SK-N-SH (cell line): ENCODE data around the gene SLC5A3. TPM values are rescaled to one million over a fixed set of nuclear protein-coding genes. Genes with fewer than 3 reads are reported as not detected.

Experiments used
- CTCF ChIA-PET: fragments of 300-600, 350-600 bp; formaldehyde crosslinking; extraction: SDS; loops from one replicate; lab custom pipeline; 2021; lab: Yijun Ruan, JAX
- POLR2A ChIA-PET: fragments of 350-600 bp; sonication (Branson Sonifier 250); formaldehyde crosslinking; extraction: SDS; loops from one replicate; lab custom pipeline; 2020; ENCODE audit warnings: antibody characterized with exemption, inconsistent platforms; lab: Yijun Ruan, JAX
- DNase-seq: peaks from one replicate; pipeline ENCODE4 v3.0.0; 2012
- H2AFZ ChIP-seq: fragments of 200-600 bp; sonication (generic); 2 replicates; pipeline ENCODE4 v1.8.1; 2016; ENCODE audit warnings: antibody characterized with exemption, mild to moderate bottlenecking, low read depth
- H3F3A ChIP-seq: fragments of 200-600 bp; sonication (generic); replicated peaks from 2 replicates; pipeline ENCODE3; 2016; ENCODE audit warnings: antibody characterized with exemption, mild to moderate bottlenecking; ENCODE audit not compliant: insufficient read depth
- H3K27ac ChIP-seq, 2 experiments: fragments of 200-500 bp in 1 of 2; fragments of 200-600 bp in 1 of 2; sonication (Bioruptor generic) in 1 of 2; sonication (generic), shearing (Covaris generic) in 1 of 2; 2 replicates each; pipeline versions ENCODE4 v1.5.1 to v1.6.1; 2014 to 2016; ENCODE audit warnings: low read depth in 2 of 2, inconsistent platforms in 1 of 2, low read length in 1 of 2, mild to moderate bottlenecking in 1 of 2, mixed read lengths in 1 of 2
- H3K27me3 ChIP-seq: fragments of 200-600 bp; sonication (generic), shearing (Covaris generic); 2 replicates; pipeline ENCODE4 v1.6.1; 2016; ENCODE audit warnings: mixed run types; ENCODE audit not compliant: insufficient read depth
- H3K36me3 ChIP-seq, 2 experiments: fragments of 200-500 bp in 1 of 2; fragments of 200-600 bp in 1 of 2; sonication (Bioruptor generic) in 1 of 2; sonication (generic) in 1 of 2; replicated peaks in 1 of 2; 2 replicates each; pipeline versions ENCODE3 to v1.5.1; 2014 to 2016; ENCODE audit warnings: low read length in 1 of 2, mild to moderate bottlenecking in 1 of 2; ENCODE audit not compliant: insufficient read depth in 2 of 2, control insufficient read depth in 1 of 2
- H3K4me1 ChIP-seq, 2 experiments: fragments of 200-500 bp in 1 of 2; fragments of 200-600 bp in 1 of 2; sonication (Bioruptor generic) in 1 of 2; sonication (generic), shearing (Covaris generic) in 1 of 2; 2 replicates each; pipeline versions ENCODE4 v1.5.1 to v1.6.1; 2014 to 2016; ENCODE audit warnings: low read depth in 1 of 2, low read length in 1 of 2, mixed run types in 1 of 2; ENCODE audit not compliant: insufficient read depth in 2 of 2, control insufficient read depth in 1 of 2
- H3K4me2 ChIP-seq: fragments of 200-600 bp; sonication (generic), shearing (Covaris generic); 2 replicates; pipeline ENCODE4 v1.6.1; 2017; ENCODE audit warnings: mixed run types
- H3K4me3 ChIP-seq, 2 experiments: fragments of 200-500 bp in 1 of 2; fragments of 200-600 bp in 1 of 2; sonication (Bioruptor generic) in 1 of 2; sonication (generic), shearing (Covaris generic) in 1 of 2; 2 replicates each; pipeline versions ENCODE4 v1.5.1 to v1.8.1; 2014 to 2016; ENCODE audit warnings: low read depth in 2 of 2, inconsistent platforms in 1 of 2, low read length in 1 of 2, mild to moderate bottlenecking in 1 of 2, mixed read lengths in 1 of 2, moderate library complexity in 1 of 2
- H3K79me2 ChIP-seq: fragments of 200-600 bp; sonication (generic); 2 replicates; pipeline ENCODE4 v1.8.1; 2017; ENCODE audit warnings: mild to moderate bottlenecking; ENCODE audit not compliant: insufficient read depth
- H3K9ac ChIP-seq: fragments of 200-600 bp; sonication (generic); 2 replicates; pipeline ENCODE4 v1.6.1; 2017; ENCODE audit warnings: mixed run types
- H3K9me2 ChIP-seq: fragments of 200-600 bp; sonication (generic); 2 replicates; pipeline ENCODE4 v1.6.1; 2017; ENCODE audit warnings: mixed run types
- H3K9me3 ChIP-seq: fragments of 200-600 bp; sonication (generic); 2 replicates; pipeline ENCODE4 v1.6.1; 2017; ENCODE audit warnings: mixed run types, mild to moderate bottlenecking, moderate library complexity
- H4K20me1 ChIP-seq: fragments of 200-600 bp; sonication (generic); 2 replicates; pipeline ENCODE4 v1.6.1; 2017; ENCODE audit warnings: mild to moderate bottlenecking, mixed run types; ENCODE audit not compliant: insufficient read depth
- EP300 ChIP-seq, 2 experiments: IDR thresholded peaks; 2 replicates each; pipeline versions ENCODE4 v1.4.0 to v1.6.1; 2012; ENCODE audit warnings: borderline replicate concordance in 1 of 2, low read depth in 1 of 2, low read length in 1 of 2
- GATA2 ChIP-seq: sonication (generic); formaldehyde crosslinking; IDR thresholded peaks from 2 replicates; pipeline ENCODE4 v1.5.0; 2020; ENCODE audit warnings: mild to moderate bottlenecking, missing genetic modification reagents
- JUND ChIP-seq: IDR thresholded peaks from 2 replicates; pipeline ENCODE4 v1.4.0; 2012
- NFIC ChIP-seq: IDR thresholded peaks from 2 replicates; pipeline ENCODE4 v1.4.0; 2012; ENCODE audit warnings: borderline replicate concordance
- POLR2AphosphoS5 ChIP-seq: IDR thresholded peaks from 2 replicates; pipeline ENCODE4 v1.6.1; 2012; ENCODE audit warnings: low read depth, low read length
- RCOR1 ChIP-seq: fragments of 150-350 bp; IDR thresholded peaks from 2 replicates; pipeline ENCODE4 v1.6.1; 2017; ENCODE audit warnings: antibody characterized with exemption, low read length
- RFX5 ChIP-seq: IDR thresholded peaks from 2 replicates; pipeline ENCODE4 v1.6.1; 2012; ENCODE audit warnings: mild to moderate bottlenecking, improper control_type of control experiment, low read length
- SIN3A ChIP-seq: IDR thresholded peaks from 2 replicates; pipeline ENCODE4 v1.6.1; 2012; ENCODE audit warnings: low read depth, mild to moderate bottlenecking, low read length, moderate library complexity, borderline replicate concordance
- TAF1 ChIP-seq: IDR thresholded peaks from 2 replicates; pipeline ENCODE4 v1.6.1; 2012; ENCODE audit warnings: low read depth, mild to moderate bottlenecking, low read length, moderate library complexity, borderline replicate concordance
- TCF12 ChIP-seq: IDR thresholded peaks from 2 replicates; pipeline ENCODE4 v1.4.0; 2012
- TEAD4 ChIP-seq: IDR thresholded peaks from 2 replicates; pipeline ENCODE4 v1.4.0; 2012; ENCODE audit warnings: mild to moderate bottlenecking, borderline replicate concordance; ENCODE audit not compliant: insufficient read depth
- YY1 ChIP-seq: IDR thresholded peaks from 2 replicates; pipeline ENCODE4 v1.4.0; 2012; ENCODE audit warnings: low read depth, mild to moderate bottlenecking
- WGBS: methylation state at CpG from one replicate; pipeline ENCODE4 v1.1.6; 2017; ENCODE audit warnings: low lambda C conversion rate; 5-methylcytosine and 5-hydroxymethylcytosine counted together
- polyA plus RNA-seq, 3 experiments: library from polyadenylated mRNA; depleted of rRNA; stranded (reverse); fragments of >200 nt; gene quantifications; 2 replicates each; pipeline ENCODE4 v1.2.3, GENCODE V29; 2012
- TF ChIP-seq, protein P1 (sequence below): fragments of 150-350 bp; IDR thresholded peaks from 2 replicates; pipeline ENCODE4 v1.6.1; 2016; ENCODE audit warnings: mild to moderate bottlenecking, low read depth, low read length
- TF ChIP-seq, protein P2 (sequence below): IDR thresholded peaks from 2 replicates; pipeline ENCODE4 v1.6.1; 2012; ENCODE audit warnings: mild to moderate bottlenecking, low read depth, low read length, moderate library complexity
- TF ChIP-seq, protein P3 (sequence below): IDR thresholded peaks from 2 replicates; pipeline ENCODE4; 2012
- TF ChIP-seq, protein P4 (sequence below): IDR thresholded peaks from 2 replicates; pipeline ENCODE4 v1.4.0; 2012; ENCODE audit warnings: low read depth, borderline replicate concordance
- TF ChIP-seq, protein P5 (sequence below): fragments of 150-350 bp; IDR thresholded peaks from 2 replicates; pipeline ENCODE4 v1.6.1; 2017; ENCODE audit warnings: antibody characterized with exemption, low read length, low read depth, borderline replicate concordance

The SLC5A3 gene
- polyA plus RNA-seq, 1 of the 3 experiments (the other 2 are of a cell fraction), result 3.0 TPM

DNA sequence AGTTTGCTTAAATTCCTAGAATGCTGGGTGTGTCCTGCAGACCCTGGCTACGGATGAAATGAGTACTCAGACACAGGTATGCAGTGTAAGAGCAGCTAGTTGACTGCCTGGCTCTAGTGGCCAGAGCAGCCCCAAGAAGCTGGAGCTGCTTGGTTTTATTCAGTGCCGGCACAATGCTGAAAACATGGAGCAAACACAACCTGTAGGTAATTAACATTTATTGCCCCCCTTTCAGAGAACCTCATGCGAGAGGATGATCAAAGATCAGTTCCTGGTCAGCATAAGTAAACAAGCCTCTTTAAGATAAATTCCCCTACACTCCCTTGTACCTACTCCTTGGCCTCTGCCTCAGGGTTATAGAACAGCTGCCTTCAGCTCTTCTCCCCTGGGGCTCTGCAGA, 43.2 kb downstream of the SLC5A3 start:
- POLR2A ChIA-PET, result no interaction called here
- H3K27me3 ChIP-seq, result no peaks in the 10 kb centered on the region
- no peak for TF ChIP-seq SIN3A
- no peak overlapping the region for H3K4me2 ChIP-seq
- no peaks in the 10 kb centered on the region for H3F3A ChIP-seq
- 91% methylated on average over 3 of the region's 3 CpGs for WGBS
- peaks cover 7% of the 10 kb centered on the region; the same call in 1 of the 2 replicates for H4K20me1 ChIP-seq
- H3K4me3 ChIP-seq, result no peak overlapping the region
- H3K4me1 ChIP-seq, result peaks cover 3 to 4% of the 10 kb centered on the region in 2 experiments; a peak in 2 of 4 replicates
- no peak overlapping the region for H3K9ac ChIP-seq
- H3K9me3 ChIP-seq, result no peaks in the 10 kb centered on the region
- CTCF ChIA-PET, result interaction anchor here (0.6 kb wide), 1 partner anchor 514 kb away, joined by 3 read pairs; no protein-coding TSS in a partner anchor
- H3K9me2 ChIP-seq, result no peaks in the 10 kb centered on the region
- H3K79me2 ChIP-seq, result peaks cover 62% of the 10 kb centered on the region
- no peak overlapping the region for H2AFZ ChIP-seq
- no peak overlapping the region for H3K27ac ChIP-seq
- H3K36me3 ChIP-seq, result peaks cover 0 to 7% of the 10 kb centered on the region in 2 experiments
- no peak for DNase-seq

DNA sequence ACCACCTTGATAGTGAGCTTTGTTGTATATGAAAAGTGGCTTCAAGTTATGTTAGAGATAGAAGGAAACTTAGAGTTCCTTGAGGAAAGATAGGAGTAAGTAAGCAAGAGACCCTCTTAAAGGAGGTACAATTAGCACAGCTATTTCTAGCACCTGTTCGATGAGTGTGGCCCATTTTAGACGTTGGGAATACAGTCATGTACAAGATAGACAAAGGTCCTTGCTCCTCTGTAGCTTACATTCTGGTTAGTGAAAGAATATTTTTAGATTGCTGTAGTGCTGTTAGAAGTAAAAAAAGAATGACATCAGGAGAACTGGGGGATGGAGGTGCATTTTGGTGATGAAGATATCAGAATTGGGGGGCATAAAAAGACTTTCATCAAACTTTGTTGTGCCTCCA, 47.5 kb downstream of the SLC5A3 start:
- ChIA-PET POLR2A (no interaction called here), CTCF (interaction anchor here (0.7 to 1.8 kb wide), 2 partner anchors 9 to 20 kb away, joined by 3 to 6 read pairs; no protein-coding TSS in a partner anchor)
- DNase-seq, result no peak
- WGBS, result 89% methylated on average over 2 of the region's 2 CpGs
- no peak overlapping the region for H2AFZ ChIP-seq
- H3K27me3 ChIP-seq, result no peaks in the 10 kb centered on the region
- no peak overlapping the region for H3K4me3 ChIP-seq
- H3K4me2 ChIP-seq, result no peak overlapping the region
- H3K9me3 ChIP-seq, result no peaks in the 10 kb centered on the region
- no peak overlapping the region for H3K9ac ChIP-seq
- H4K20me1 ChIP-seq, result peaks cover 5% of the 10 kb centered on the region; the same call in 1 of the 2 replicates
- no peaks in the 10 kb centered on the region for H3K9me2 ChIP-seq
- H3F3A ChIP-seq, result no peaks in the 10 kb centered on the region
- peaks cover 68% of the 10 kb centered on the region for H3K79me2 ChIP-seq
- peaks cover 4 to 7% of the 10 kb centered on the region in 2 experiments for H3K36me3 ChIP-seq
- no peak overlapping the region for H3K27ac ChIP-seq
- H3K4me1 ChIP-seq, result peaks cover 0 to 4% of the 10 kb centered on the region in 2 experiments; a peak in 2 of 4 replicates
- TF ChIP-seq, protein P1, sequence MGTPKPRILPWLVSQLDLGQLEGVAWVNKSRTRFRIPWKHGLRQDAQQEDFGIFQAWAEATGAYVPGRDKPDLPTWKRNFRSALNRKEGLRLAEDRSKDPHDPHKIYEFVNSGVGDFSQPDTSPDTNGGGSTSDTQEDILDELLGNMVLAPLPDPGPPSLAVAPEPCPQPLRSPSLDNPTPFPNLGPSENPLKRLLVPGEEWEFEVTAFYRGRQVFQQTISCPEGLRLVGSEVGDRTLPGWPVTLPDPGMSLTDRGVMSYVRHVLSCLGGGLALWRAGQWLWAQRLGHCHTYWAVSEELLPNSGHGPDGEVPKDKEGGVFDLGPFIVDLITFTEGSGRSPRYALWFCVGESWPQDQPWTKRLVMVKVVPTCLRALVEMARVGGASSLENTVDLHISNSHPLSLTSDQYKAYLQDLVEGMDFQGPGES, result no peak
- TF ChIP-seq, protein P2, sequence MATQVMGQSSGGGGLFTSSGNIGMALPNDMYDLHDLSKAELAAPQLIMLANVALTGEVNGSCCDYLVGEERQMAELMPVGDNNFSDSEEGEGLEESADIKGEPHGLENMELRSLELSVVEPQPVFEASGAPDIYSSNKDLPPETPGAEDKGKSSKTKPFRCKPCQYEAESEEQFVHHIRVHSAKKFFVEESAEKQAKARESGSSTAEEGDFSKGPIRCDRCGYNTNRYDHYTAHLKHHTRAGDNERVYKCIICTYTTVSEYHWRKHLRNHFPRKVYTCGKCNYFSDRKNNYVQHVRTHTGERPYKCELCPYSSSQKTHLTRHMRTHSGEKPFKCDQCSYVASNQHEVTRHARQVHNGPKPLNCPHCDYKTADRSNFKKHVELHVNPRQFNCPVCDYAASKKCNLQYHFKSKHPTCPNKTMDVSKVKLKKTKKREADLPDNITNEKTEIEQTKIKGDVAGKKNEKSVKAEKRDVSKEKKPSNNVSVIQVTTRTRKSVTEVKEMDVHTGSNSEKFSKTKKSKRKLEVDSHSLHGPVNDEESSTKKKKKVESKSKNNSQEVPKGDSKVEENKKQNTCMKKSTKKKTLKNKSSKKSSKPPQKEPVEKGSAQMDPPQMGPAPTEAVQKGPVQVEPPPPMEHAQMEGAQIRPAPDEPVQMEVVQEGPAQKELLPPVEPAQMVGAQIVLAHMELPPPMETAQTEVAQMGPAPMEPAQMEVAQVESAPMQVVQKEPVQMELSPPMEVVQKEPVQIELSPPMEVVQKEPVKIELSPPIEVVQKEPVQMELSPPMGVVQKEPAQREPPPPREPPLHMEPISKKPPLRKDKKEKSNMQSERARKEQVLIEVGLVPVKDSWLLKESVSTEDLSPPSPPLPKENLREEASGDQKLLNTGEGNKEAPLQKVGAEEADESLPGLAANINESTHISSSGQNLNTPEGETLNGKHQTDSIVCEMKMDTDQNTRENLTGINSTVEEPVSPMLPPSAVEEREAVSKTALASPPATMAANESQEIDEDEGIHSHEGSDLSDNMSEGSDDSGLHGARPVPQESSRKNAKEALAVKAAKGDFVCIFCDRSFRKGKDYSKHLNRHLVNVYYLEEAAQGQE, result no peak
- TF ChIP-seq, protein P3, sequence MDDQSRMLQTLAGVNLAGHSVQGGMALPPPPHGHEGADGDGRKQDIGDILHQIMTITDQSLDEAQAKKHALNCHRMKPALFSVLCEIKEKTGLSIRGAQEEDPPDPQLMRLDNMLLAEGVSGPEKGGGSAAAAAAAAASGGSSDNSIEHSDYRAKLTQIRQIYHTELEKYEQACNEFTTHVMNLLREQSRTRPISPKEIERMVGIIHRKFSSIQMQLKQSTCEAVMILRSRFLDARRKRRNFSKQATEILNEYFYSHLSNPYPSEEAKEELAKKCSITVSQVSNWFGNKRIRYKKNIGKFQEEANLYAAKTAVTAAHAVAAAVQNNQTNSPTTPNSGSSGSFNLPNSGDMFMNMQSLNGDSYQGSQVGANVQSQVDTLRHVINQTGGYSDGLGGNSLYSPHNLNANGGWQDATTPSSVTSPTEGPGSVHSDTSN, result no peak
- TF ChIP-seq GATA2 (CRISPR knock-in tag) (no peak), POLR2AphosphoS5 (no peak), EP300 (IDR thresholded peaks at IDR 0.05; ENCODE audit: borderline replicate concordance in 1 of 2, low read depth in 1 of 2, low read length in 1 of 2) (no peak), YY1 (no peak), TCF12 (no peak), JUND (no peak), TAF1 (no peak), RCOR1 (no peak), TEAD4 (no peak), NFIC (no peak), RFX5 (no peak)
- TF ChIP-seq, protein P4, sequence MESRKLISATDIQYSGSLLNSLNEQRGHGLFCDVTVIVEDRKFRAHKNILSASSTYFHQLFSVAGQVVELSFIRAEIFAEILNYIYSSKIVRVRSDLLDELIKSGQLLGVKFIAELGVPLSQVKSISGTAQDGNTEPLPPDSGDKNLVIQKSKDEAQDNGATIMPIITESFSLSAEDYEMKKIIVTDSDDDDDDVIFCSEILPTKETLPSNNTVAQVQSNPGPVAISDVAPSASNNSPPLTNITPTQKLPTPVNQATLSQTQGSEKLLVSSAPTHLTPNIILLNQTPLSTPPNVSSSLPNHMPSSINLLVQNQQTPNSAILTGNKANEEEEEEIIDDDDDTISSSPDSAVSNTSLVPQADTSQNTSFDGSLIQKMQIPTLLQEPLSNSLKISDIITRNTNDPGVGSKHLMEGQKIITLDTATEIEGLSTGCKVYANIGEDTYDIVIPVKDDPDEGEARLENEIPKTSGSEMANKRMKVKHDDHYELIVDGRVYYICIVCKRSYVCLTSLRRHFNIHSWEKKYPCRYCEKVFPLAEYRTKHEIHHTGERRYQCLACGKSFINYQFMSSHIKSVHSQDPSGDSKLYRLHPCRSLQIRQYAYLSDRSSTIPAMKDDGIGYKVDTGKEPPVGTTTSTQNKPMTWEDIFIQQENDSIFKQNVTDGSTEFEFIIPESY, result no peak
- TF ChIP-seq, protein P5, sequence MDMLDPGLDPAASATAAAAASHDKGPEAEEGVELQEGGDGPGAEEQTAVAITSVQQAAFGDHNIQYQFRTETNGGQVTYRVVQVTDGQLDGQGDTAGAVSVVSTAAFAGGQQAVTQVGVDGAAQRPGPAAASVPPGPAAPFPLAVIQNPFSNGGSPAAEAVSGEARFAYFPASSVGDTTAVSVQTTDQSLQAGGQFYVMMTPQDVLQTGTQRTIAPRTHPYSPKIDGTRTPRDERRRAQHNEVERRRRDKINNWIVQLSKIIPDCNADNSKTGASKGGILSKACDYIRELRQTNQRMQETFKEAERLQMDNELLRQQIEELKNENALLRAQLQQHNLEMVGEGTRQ, result no peak
